ENCODE results near the gene TUBB4A.
A peak's percentile ranks its signal among the peaks of the same experiment; 100 is the strongest.

DNA sequence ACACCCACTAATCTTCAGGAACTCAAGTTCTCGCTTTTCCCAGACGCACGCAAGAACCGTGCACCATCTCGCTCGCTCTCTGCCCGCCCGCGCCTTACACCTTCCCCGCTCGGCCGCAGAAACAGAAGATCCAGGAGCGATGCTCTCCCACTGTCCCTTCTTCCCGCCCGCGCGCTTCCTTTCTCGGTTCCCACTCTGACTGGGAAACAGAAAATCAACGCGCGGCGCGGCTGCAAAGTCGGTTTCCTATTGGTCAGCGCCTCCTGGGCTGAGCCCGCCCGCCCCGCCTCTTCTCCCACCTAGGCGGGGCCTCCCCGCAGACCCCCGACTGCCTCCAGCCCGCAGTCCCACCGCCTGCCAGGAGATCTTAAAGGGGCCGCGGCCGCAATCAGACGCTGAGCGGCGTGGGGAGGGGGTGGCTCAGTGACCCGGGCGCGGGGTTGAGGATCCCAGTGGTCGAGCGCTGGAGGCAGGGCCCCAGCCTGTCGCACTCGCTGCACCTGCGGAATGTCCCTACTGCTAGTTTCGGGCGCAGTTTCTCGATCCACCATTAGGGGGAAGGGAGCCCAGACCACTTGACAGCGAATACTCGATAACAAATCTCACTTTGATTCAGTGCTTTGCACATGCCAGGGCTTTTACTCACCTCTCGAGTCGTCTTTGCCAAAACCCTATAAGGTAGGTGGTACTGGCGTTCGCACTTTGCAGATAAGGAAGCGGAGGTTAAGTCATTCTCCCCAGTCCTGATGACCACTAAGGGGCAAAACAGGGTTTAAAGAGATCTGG lies 41.8 kb downstream of the TUBB4A start:
- TF ChIP-seq, protein P1, sequence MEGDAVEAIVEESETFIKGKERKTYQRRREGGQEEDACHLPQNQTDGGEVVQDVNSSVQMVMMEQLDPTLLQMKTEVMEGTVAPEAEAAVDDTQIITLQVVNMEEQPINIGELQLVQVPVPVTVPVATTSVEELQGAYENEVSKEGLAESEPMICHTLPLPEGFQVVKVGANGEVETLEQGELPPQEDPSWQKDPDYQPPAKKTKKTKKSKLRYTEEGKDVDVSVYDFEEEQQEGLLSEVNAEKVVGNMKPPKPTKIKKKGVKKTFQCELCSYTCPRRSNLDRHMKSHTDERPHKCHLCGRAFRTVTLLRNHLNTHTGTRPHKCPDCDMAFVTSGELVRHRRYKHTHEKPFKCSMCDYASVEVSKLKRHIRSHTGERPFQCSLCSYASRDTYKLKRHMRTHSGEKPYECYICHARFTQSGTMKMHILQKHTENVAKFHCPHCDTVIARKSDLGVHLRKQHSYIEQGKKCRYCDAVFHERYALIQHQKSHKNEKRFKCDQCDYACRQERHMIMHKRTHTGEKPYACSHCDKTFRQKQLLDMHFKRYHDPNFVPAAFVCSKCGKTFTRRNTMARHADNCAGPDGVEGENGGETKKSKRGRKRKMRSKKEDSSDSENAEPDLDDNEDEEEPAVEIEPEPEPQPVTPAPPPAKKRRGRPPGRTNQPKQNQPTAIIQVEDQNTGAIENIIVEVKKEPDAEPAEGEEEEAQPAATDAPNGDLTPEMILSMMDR (IDR thresholded peaks at IDR 0.05), result peak in 2 of 3 donors; percentile 70 to 80
- TF ChIP-seq EP300 (IDR thresholded peaks at IDR 0.05) (no peak), POLR2A (IDR thresholded peaks at IDR 0.05) (no peak)
